SK-N-SH treated with all-trans-retinoic acid at 6 μM for 48 hours (cell line): ENCODE measurements around the gene GLIS1.

ENCODE experiments used
- ATAC-seq: fragments of 200-7000 bp; cut with Tn5 transposase; 3 replicates; pipeline ENCODE4 v1.9.1; 2020; ENCODE audit warnings: mild to moderate bottlenecking, moderate library complexity
- ARNTL ChIP-seq: fragments of 450-650 bp; formaldehyde crosslinking; IDR thresholded peaks from 2 replicates; pipeline ENCODE4 v1.5.0; 2020; ENCODE audit warnings: low read depth, mild to moderate bottlenecking, moderate library complexity, borderline replicate concordance
- BACH2 ChIP-seq: fragments of 250-450 bp; sonication (Bioruptor Pico); IDR thresholded peaks from 2 replicates; pipeline ENCODE4 v1.9.0; 2021; ENCODE audit warnings: mild to moderate bottlenecking, borderline replicate concordance
- CSDC2 ChIP-seq: fragments of 250-450 bp; sonication (Bioruptor Pico); IDR thresholded peaks from 2 replicates; pipeline ENCODE4 v1.5.0; 2020; ENCODE audit warnings: mild to moderate bottlenecking, moderate library complexity
- ESRRG ChIP-seq: fragments of 250-450 bp; sonication (Bioruptor Pico); IDR thresholded peaks from 2 replicates; pipeline ENCODE4 v1.6.1; 2021; ENCODE audit warnings: mild to moderate bottlenecking
- GLIS3 ChIP-seq: fragments of 250-450 bp; sonication (Bioruptor Pico); IDR thresholded peaks from 2 replicates; pipeline ENCODE4 v1.5.0; 2020; ENCODE audit warnings: mild to moderate bottlenecking, moderate library complexity
- ISL1 ChIP-seq: fragments of 250-450 bp; sonication (Bioruptor Pico); IDR thresholded peaks from 2 replicates; pipeline ENCODE4 v2.1.2; 2022; ENCODE audit warnings: mild to moderate bottlenecking, moderate library complexity
- OSR1 ChIP-seq: fragments of 250-450 bp; sonication (Bioruptor Pico); IDR thresholded peaks from 2 replicates; pipeline ENCODE4 v1.8.0; 2022; ENCODE audit warnings: moderate library complexity, mild to moderate bottlenecking, inconsistent platforms
- PPARA ChIP-seq: fragments of 250-450 bp; sonication (Bioruptor Pico); IDR thresholded peaks from 2 replicates; pipeline ENCODE4 v1.5.0; 2020; ENCODE audit warnings: mild to moderate bottlenecking, borderline replicate concordance
- SNAI2 ChIP-seq: fragments of 250-450 bp; sonication (Bioruptor Pico); IDR thresholded peaks from 2 replicates; pipeline ENCODE4 v1.5.0; 2020; ENCODE audit warnings: mild to moderate bottlenecking, moderate library complexity
- TCF4 ChIP-seq: fragments of 250-450 bp; sonication (Bioruptor Pico); IDR thresholded peaks from 2 replicates; pipeline ENCODE4 v1.8.0; 2021; ENCODE audit warnings: mild to moderate bottlenecking, moderate library complexity, borderline replicate concordance
- TOX ChIP-seq: fragments of 250-450 bp; sonication (Bioruptor Pico); IDR thresholded peaks from 2 replicates; pipeline ENCODE4 v1.8.0; 2021; ENCODE audit warnings: mild to moderate bottlenecking, moderate library complexity, borderline replicate concordance
- ZFP3 ChIP-seq: fragments of 250-450 bp; sonication (Bioruptor Pico); IDR thresholded peaks from 2 replicates; pipeline ENCODE4 v1.5.0; 2020; ENCODE audit warnings: mild to moderate bottlenecking, moderate library complexity
- ZFP30 ChIP-seq: fragments of 450-650 bp; formaldehyde crosslinking; IDR thresholded peaks from 2 replicates; pipeline ENCODE4 v1.5.0; 2022; ENCODE audit warnings: mild to moderate bottlenecking, moderate library complexity
- ZNF565 ChIP-seq: fragments of 450-650 bp; formaldehyde crosslinking; conservative IDR thresholded peaks from 2 replicates; pipeline ENCODE4 v1.5.0; 2020; ENCODE audit warnings: low read depth, mild to moderate bottlenecking, moderate library complexity
- ZNF70 ChIP-seq: fragments of 450-650 bp; formaldehyde crosslinking; IDR thresholded peaks from 2 replicates; pipeline ENCODE4 v1.5.0; 2020; ENCODE audit warnings: mild to moderate bottlenecking, moderate library complexity
- ZNF8 ChIP-seq: fragments of 450-650 bp; formaldehyde crosslinking; IDR thresholded peaks from 2 replicates; pipeline ENCODE4 v1.5.0; 2020; ENCODE audit warnings: mild to moderate bottlenecking, moderate library complexity
- TF ChIP-seq, protein P1 (sequence below): fragments of 250-450 bp; sonication (Bioruptor Pico); IDR thresholded peaks from 2 replicates; pipeline ENCODE4 v1.8.0; 2020; ENCODE audit warnings: mild to moderate bottlenecking, moderate library complexity, borderline replicate concordance
- TF ChIP-seq, protein P2 (sequence below): fragments of 250-450 bp; sonication (Bioruptor Pico); IDR thresholded peaks from 2 replicates; pipeline ENCODE4 v1.5.0; 2020; ENCODE audit warnings: mild to moderate bottlenecking, moderate library complexity
- TF ChIP-seq, protein P3 (sequence below): fragments of 250-450 bp; sonication (Bioruptor Pico); IDR thresholded peaks from 2 replicates; pipeline ENCODE4 v1.5.1; 2021; ENCODE audit warnings: mild to moderate bottlenecking, moderate library complexity

The GLIS1 gene

DNA sequence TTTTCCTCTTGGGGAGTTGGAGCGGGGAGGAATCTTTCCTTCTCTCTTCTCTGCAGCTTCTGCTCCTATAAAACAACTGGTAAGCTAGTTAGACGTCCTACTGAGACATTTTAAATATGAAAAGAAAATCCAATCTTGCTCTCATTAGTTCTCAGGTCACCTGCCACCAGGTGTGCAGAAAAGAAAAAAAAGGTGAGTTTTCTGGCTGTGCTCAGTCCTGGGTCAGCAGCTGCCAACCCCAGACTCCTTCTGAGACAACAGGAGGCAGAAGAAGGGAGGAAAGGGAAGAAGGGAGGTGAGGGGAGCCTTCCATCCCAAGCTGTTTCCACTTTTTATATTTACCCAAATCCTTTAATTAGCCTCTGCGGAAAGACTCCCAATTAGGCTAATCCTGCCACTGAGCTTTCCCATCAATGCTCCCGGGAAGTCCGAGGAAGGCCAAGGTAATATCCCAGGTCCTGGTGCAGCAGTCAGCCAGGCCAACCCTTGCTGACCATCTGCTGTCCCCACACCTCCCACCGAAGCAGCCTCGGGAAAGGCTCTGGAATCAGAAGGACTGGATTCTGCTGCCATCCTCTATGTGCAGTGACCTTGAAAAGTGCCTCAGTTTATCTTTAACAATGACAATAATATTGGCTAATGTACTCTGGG lies 33.4 kb downstream of the GLIS1 start:
- no peak for ATAC-seq
- TF ChIP-seq ZNF70 (CRISPR knock-in tag): no peak
- no peak for TF ChIP-seq TCF4 (CRISPR knock-in tag)
- TF ChIP-seq GLIS3 (CRISPR knock-in tag): no peak
- TF ChIP-seq ZNF565 (CRISPR knock-in tag): no peak
- TF ChIP-seq, protein P1, sequence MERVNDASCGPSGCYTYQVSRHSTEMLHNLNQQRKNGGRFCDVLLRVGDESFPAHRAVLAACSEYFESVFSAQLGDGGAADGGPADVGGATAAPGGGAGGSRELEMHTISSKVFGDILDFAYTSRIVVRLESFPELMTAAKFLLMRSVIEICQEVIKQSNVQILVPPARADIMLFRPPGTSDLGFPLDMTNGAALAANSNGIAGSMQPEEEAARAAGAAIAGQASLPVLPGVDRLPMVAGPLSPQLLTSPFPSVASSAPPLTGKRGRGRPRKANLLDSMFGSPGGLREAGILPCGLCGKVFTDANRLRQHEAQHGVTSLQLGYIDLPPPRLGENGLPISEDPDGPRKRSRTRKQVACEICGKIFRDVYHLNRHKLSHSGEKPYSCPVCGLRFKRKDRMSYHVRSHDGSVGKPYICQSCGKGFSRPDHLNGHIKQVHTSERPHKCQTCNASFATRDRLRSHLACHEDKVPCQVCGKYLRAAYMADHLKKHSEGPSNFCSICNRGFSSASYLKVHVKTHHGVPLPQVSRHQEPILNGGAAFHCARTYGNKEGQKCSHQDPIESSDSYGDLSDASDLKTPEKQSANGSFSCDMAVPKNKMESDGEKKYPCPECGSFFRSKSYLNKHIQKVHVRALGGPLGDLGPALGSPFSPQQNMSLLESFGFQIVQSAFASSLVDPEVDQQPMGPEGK (CRISPR knock-in tag): no peak
- TF ChIP-seq PPARA: no peak
- no peak for TF ChIP-seq BACH2 (CRISPR knock-in tag)
- TF ChIP-seq ESRRG (CRISPR knock-in tag): no peak
- TF ChIP-seq ARNTL: no peak
- TF ChIP-seq SNAI2 (CRISPR knock-in tag): no peak
- TF ChIP-seq, protein P2, sequence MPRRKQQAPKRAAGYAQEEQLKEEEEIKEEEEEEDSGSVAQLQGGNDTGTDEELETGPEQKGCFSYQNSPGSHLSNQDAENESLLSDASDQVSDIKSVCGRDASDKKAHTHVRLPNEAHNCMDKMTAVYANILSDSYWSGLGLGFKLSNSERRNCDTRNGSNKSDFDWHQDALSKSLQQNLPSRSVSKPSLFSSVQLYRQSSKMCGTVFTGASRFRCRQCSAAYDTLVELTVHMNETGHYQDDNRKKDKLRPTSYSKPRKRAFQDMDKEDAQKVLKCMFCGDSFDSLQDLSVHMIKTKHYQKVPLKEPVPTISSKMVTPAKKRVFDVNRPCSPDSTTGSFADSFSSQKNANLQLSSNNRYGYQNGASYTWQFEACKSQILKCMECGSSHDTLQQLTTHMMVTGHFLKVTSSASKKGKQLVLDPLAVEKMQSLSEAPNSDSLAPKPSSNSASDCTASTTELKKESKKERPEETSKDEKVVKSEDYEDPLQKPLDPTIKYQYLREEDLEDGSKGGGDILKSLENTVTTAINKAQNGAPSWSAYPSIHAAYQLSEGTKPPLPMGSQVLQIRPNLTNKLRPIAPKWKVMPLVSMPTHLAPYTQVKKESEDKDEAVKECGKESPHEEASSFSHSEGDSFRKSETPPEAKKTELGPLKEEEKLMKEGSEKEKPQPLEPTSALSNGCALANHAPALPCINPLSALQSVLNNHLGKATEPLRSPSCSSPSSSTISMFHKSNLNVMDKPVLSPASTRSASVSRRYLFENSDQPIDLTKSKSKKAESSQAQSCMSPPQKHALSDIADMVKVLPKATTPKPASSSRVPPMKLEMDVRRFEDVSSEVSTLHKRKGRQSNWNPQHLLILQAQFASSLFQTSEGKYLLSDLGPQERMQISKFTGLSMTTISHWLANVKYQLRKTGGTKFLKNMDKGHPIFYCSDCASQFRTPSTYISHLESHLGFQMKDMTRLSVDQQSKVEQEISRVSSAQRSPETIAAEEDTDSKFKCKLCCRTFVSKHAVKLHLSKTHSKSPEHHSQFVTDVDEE (CRISPR knock-in tag): no peak
- TF ChIP-seq ZFP3 (CRISPR knock-in tag): no peak
- no peak for TF ChIP-seq ISL1
- TF ChIP-seq, protein P3, sequence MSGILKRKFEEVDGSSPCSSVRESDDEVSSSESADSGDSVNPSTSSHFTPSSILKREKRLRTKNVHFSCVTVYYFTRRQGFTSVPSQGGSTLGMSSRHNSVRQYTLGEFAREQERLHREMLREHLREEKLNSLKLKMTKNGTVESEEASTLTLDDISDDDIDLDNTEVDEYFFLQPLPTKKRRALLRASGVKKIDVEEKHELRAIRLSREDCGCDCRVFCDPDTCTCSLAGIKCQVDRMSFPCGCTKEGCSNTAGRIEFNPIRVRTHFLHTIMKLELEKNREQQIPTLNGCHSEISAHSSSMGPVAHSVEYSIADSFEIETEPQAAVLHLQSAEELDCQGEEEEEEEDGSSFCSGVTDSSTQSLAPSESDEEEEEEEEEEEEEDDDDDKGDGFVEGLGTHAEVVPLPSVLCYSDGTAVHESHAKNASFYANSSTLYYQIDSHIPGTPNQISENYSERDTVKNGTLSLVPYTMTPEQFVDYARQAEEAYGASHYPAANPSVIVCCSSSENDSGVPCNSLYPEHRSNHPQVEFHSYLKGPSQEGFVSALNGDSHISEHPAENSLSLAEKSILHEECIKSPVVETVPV (CRISPR knock-in tag): no peak
- no peak for TF ChIP-seq CSDC2 (CRISPR knock-in tag)
- no peak for TF ChIP-seq ZFP30
- TF ChIP-seq ZNF8 (CRISPR knock-in tag): no peak
- TF ChIP-seq OSR1: no peak
- no peak for TF ChIP-seq TOX (CRISPR knock-in tag)

DNA sequence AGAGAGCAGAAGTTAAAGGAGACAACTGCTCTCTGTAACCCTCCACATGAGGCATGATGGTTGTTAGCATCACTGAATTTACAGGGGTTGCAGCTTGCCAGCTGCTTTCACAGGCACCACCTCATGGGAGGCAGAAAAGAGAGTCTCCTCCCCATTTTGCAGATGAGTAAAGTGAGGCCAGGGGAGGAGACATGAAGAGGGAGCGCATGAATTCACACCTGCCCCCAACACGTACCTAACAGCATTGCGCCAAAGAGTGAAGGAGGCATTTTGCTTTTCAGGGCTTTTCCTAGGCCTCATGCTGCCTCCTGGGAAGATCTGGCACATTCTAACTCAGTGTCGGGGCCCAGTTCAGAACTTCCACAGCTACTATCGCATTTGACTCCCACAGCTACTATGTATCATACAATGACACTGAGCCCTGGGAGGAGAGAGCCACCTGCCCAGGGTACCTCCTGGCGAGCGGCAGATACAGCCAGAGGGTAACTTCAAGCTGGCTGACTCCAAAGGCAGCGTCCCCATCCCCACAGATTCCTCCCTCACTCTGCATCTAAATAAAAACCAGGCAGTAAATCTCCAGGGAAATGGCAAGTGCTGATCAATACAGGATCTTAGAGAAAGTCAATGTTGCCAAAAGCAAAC lies 34.0 kb downstream of the GLIS1 start:
- no peak for ATAC-seq
- TF ChIP-seq ISL1 (no peak), ZNF70 (CRISPR knock-in tag) (no peak), SNAI2 (CRISPR knock-in tag) (no peak), BACH2 (CRISPR knock-in tag) (no peak), ZFP30 (no peak), GLIS3 (CRISPR knock-in tag) (no peak), ZFP3 (CRISPR knock-in tag) (no peak), ZNF565 (CRISPR knock-in tag) (no peak), CSDC2 (CRISPR knock-in tag) (no peak)
- TF ChIP-seq, protein P3 (CRISPR knock-in tag): no peak

DNA sequence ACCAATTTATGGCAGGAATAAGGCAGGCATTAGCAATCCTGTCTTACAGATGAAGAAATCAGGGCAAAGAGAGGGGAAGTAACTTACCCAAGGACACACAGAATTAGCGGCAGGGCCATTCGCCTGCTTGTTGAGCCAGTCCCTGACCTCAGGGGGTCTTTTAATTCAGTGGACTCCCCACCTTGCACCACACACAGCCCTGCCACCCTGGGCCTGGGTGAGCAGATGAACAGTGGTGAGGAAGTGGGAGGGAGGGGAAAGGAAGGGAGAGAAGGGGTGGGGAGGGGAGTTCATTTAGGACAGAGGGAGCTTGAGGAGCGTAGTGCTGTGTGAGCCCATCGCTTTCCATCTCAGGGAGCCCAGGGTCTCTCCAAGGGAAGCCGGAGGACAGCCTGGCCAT lies 34.7 kb downstream of the GLIS1 start:
- TF ChIP-seq TOX (CRISPR knock-in tag) (no peak), CSDC2 (CRISPR knock-in tag) (no peak), ZFP3 (CRISPR knock-in tag) (no peak), GLIS3 (CRISPR knock-in tag) (no peak)
- TF ChIP-seq, protein P1 (CRISPR knock-in tag): no peak
- TF ChIP-seq, protein P3 (CRISPR knock-in tag): no peak
- TF ChIP-seq, all 23 proteins: peak for 0
- no peak for ATAC-seq
